Panc1 (cell line): Measurements from ENCODE around the gene CDHR4.

Experiments
- CTCF ChIP-seq: fragments of 450-650 bp; IDR thresholded peaks from 2 replicates; pipeline ENCODE4 v1.5.1; 2017; ENCODE audit warnings: mild to moderate bottlenecking
- POLR2AphosphoS5 ChIP-seq: IDR thresholded peaks from 2 replicates; pipeline ENCODE4 v1.6.1; 2012; ENCODE audit warnings: mild to moderate bottlenecking, low read depth, low read length, moderate library complexity
- REST ChIP-seq, 2 experiments: IDR thresholded peaks; 2 replicates each; pipeline ENCODE4 v1.6.1; 2011 to 2012; ENCODE audit warnings: low read depth in 2 of 2, control low read depth in 1 of 2, low read length in 1 of 2, mild to moderate bottlenecking in 1 of 2, moderate library complexity in 1 of 2; ENCODE audit not compliant: insufficient read depth in 1 of 2
- SIN3A ChIP-seq: IDR thresholded peaks from 2 replicates; pipeline ENCODE4 v1.6.1; 2012; ENCODE audit warnings: low read depth, mild to moderate bottlenecking, low read length, moderate library complexity, borderline replicate concordance; ENCODE audit not compliant: insufficient read depth
- TCF7L2 ChIP-seq: IDR thresholded peaks from 2 replicates; pipeline ENCODE4 v1.6.1; 2011; ENCODE audit warnings: mild to moderate bottlenecking, low read depth, low read length, inconsistent platforms

- no peak for TF ChIP-seq CTCF
- TF ChIP-seq TCF7L2 = no peak
- TF ChIP-seq POLR2AphosphoS5 = no peak
- no peak for TF ChIP-seq SIN3A
- TF ChIP-seq REST (IDR thresholded peaks at IDR 0.05; ENCODE audit: insufficient read depth in 1 of 2, low read depth in 2 of 2, low read length in 1 of 2) = no peak
Observed at GRCh38 chr3:49812916-49813496, 13.3 kb upstream of the CDHR4 start.
